ENCODE measurements around the gene F11R.

GRCh38 chr1:160963521-160963920, 57.4 kb downstream of the F11R start:
- TF ChIP-seq UBTF (CRISPR knock-in tag; IDR thresholded peaks at IDR 0.05) (no peak), FOSL1 (CRISPR knock-in tag; IDR thresholded peaks at IDR 0.05; ENCODE audit: borderline replicate concordance) (no peak), FOSL2 (CRISPR knock-in tag; IDR thresholded peaks at IDR 0.05) (no peak), GABPA (IDR thresholded peaks at IDR 0.05; ENCODE audit: low read depth, low read length) (no peak), GABPA (CRISPR knock-in tag; IDR thresholded peaks at IDR 0.05; ENCODE audit: low read depth) (no peak)

All from HepG2 (cell line).